PC-3 (cell line): ENCODE results near the gene ADAMTSL1. TPM values are rescaled to one million over a fixed set of nuclear protein-coding genes. Genes with fewer than 3 reads are reported as not detected.

Source experiments
- ATAC-seq: fragments of 200-7000 bp; cut with Tn5 transposase; 2 replicates; pipeline ENCODE4 v1.9.1; 2020; ENCODE audit warnings: mild to moderate bottlenecking, moderate library complexity
- BruUV-seq: library from RNA; stranded (reverse); fragments of 400-500 nt; replicated peaks from 2 replicates; lab custom pipeline; 2021; lab: Mats Ljungman, UMichigan
- CTCF ChIA-PET: fragments of 300-600 bp; sonication (Branson Sonifier 250); formaldehyde crosslinking; loops from one replicate; lab custom pipeline; 2022; ENCODE audit warnings: antibody characterized with exemption; lab: Charles Lee
- POLR2A ChIA-PET: fragments of 300-600 bp; sonication (Branson Sonifier 250); formaldehyde crosslinking; loops from one replicate; lab custom pipeline; 2022; ENCODE audit warnings: antibody characterized with exemption; ENCODE audit not compliant: unreplicated experiment; lab: Charles Lee
- DNase-seq: peaks from one replicate; pipeline ENCODE4 v3.0.0-alpha.2; 2015
- H2AFZ ChIP-seq: fragments of 300-600 bp; sonication (generic); 2 replicates; pipeline ENCODE4 v1.6.0; 2016; ENCODE audit warnings: antibody characterized with exemption, low read length
- H3F3A ChIP-seq: fragments of 300-600 bp; sonication (generic); one replicate; pipeline ENCODE4 v1.6.0; 2017; ENCODE audit warnings: antibody characterized with exemption, low read length, control low read depth, mild to moderate bottlenecking; ENCODE audit not compliant: unreplicated experiment
- H3K27ac ChIP-seq: fragments of 300-600 bp; sonication (generic); 2 replicates; pipeline ENCODE4 v1.5.1; 2016; ENCODE audit warnings: mild to moderate bottlenecking, low read length
- H3K27me3 ChIP-seq: fragments of 300-600 bp; sonication (generic); 2 replicates; pipeline ENCODE4 v1.6.1; 2016; ENCODE audit warnings: low read length, mixed read lengths
- H3K36me3 ChIP-seq: fragments of 300-600 bp; sonication (generic); 2 replicates; pipeline ENCODE4 v1.6.1; 2016; ENCODE audit warnings: low read depth, mixed run types, low read length, mixed read lengths
- H3K4me1 ChIP-seq: fragments of 300-600 bp; sonication (generic); 2 replicates; pipeline ENCODE4 v1.5.1; 2016; ENCODE audit warnings: low read length; ENCODE audit not compliant: insufficient read depth
- H3K4me2 ChIP-seq: fragments of 300-600 bp; sonication (generic); 2 replicates; pipeline ENCODE4 v1.6.0; 2016; ENCODE audit warnings: low read length
- H3K4me3 ChIP-seq: fragments of 300-600 bp; sonication (generic); 2 replicates; pipeline ENCODE4 v1.5.1; 2016; ENCODE audit warnings: mild to moderate bottlenecking, low read length, mixed read lengths
- H3K79me2 ChIP-seq: fragments of 300-600 bp; sonication (generic); 2 replicates; pipeline ENCODE4 v1.6.1; 2017; ENCODE audit warnings: low read length, mixed read lengths
- H3K9ac ChIP-seq: fragments of 300-600 bp; sonication (generic); 2 replicates; pipeline ENCODE4 v1.6.0; 2016; ENCODE audit warnings: mild to moderate bottlenecking, low read length
- H3K9me2 ChIP-seq: fragments of 300-600 bp; sonication (generic); replicated peaks from 2 replicates; pipeline ENCODE4 v1.6.1; 2016; ENCODE audit warnings: mixed run types, low read length, mixed read lengths
- H3K9me3 ChIP-seq: fragments of 300-600 bp; sonication (generic); 2 replicates; pipeline ENCODE4 v1.6.1; 2016; ENCODE audit warnings: low read length, mixed read lengths
- H4K20me1 ChIP-seq: fragments of 300-600 bp; sonication (generic); 2 replicates; pipeline ENCODE4 v1.6.1; 2016; ENCODE audit warnings: low read length, mixed read lengths
- EZH2 ChIP-seq: fragments of 300-600 bp; sonication (generic); IDR thresholded peaks from one replicate; pipeline ENCODE4 v1.6.1; 2017; ENCODE audit warnings: antibody characterized with exemption, mild to moderate bottlenecking, low read length; ENCODE audit not compliant: unreplicated experiment
- EZH2phosphoT487 ChIP-seq: fragments of 300-600 bp; sonication (generic); IDR thresholded peaks from 2 replicates; pipeline ENCODE4 v1.6.1; 2018; ENCODE audit warnings: mild to moderate bottlenecking, antibody characterized with exemption, low read length, borderline replicate concordance
- intact Hi-C: fragments of 100-400 bp; cut with micrococcal nuclease; formaldehyde crosslinking; loops from 2 replicates; pipeline ENCODE4 v1.9.0; 2023
- total RNA-seq: library from RNA; depleted of rRNA; stranded (reverse); fragments of >200 nt; gene quantifications from 2 replicates; pipeline ENCODE4 v1.2.3, GENCODE V29; 2014
- TF ChIP-seq, protein P1 (sequence below): fragments of 300-600 bp; sonication (generic); conservative IDR thresholded peaks from 2 replicates; pipeline ENCODE4 v1.5.1; 2017; ENCODE audit warnings: antibody characterized with exemption, low read depth, mild to moderate bottlenecking, low read length

The ADAMTSL1 gene
- total RNA-seq, 1 experiment from 2014 or later, result 0.26 TPM

- DNase-seq (peak; percentile 65), ATAC-seq (peak; percentile 92)
- Histone ChIP-seq H3K79me2 (no peaks in the 10 kb centered on the region), H3K4me1 (peaks cover 21% of the 10 kb centered on the region), H3K9ac (peak overlapping the region; percentile 31; the same call in 1 of the 2 replicates), H3K9me3 (no peaks in the 10 kb centered on the region), H3K9me2 (no peaks in the 10 kb centered on the region), H3K27ac (peak overlapping the region; percentile 56), H3F3A (no peaks in the 10 kb centered on the region), H3K36me3 (no peaks in the 10 kb centered on the region), H3K4me2 (peak overlapping the region; percentile 39; the same call in 1 of the 2 replicates), H2AFZ (peak overlapping the region; percentile 71), H3K4me3 (no peak overlapping the region), H3K27me3 (no peaks in the 10 kb centered on the region), H4K20me1 (no peaks in the 10 kb centered on the region)
- BruUV-seq, result no TSS peak
- TF ChIP-seq, protein P1, sequence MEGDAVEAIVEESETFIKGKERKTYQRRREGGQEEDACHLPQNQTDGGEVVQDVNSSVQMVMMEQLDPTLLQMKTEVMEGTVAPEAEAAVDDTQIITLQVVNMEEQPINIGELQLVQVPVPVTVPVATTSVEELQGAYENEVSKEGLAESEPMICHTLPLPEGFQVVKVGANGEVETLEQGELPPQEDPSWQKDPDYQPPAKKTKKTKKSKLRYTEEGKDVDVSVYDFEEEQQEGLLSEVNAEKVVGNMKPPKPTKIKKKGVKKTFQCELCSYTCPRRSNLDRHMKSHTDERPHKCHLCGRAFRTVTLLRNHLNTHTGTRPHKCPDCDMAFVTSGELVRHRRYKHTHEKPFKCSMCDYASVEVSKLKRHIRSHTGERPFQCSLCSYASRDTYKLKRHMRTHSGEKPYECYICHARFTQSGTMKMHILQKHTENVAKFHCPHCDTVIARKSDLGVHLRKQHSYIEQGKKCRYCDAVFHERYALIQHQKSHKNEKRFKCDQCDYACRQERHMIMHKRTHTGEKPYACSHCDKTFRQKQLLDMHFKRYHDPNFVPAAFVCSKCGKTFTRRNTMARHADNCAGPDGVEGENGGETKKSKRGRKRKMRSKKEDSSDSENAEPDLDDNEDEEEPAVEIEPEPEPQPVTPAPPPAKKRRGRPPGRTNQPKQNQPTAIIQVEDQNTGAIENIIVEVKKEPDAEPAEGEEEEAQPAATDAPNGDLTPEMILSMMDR, result no peak
- TF ChIP-seq EZH2phosphoT487 (no peak), EZH2 (no peak)
- ChIA-PET CTCF (interaction anchor here (0.9 kb wide), 1 partner anchor 567 kb away, joined by 5 read pairs; no protein-coding TSS in a partner anchor), POLR2A (no interaction called here)
- intact Hi-C loops, result loop anchor here (5.0 to 10.0 kb wide), 4 partner anchors 189 to 329 kb away; no protein-coding TSS in a partner anchor
Measured at GRCh38 chr9:18821788-18822187, 347.8 kb downstream of the ADAMTSL1 start.

GRCh38 chr9:18822850-18823249 is 348.9 kb downstream of the ADAMTSL1 start:
- CTCF ChIA-PET, result no interaction called here
- Histone ChIP-seq H3K4me3 (no peak overlapping the region), H3K4me2 (no peak overlapping the region), H3K9ac (no peak overlapping the region), H2AFZ (no peak overlapping the region), H3K36me3 (no peaks in the 10 kb centered on the region), H3K79me2 (no peaks in the 10 kb centered on the region), H3K4me1 (peaks cover 21% of the 10 kb centered on the region), H4K20me1 (no peaks in the 10 kb centered on the region), H3K27ac (no peak overlapping the region), H3F3A (no peaks in the 10 kb centered on the region), H3K27me3 (no peaks in the 10 kb centered on the region), H3K9me3 (no peaks in the 10 kb centered on the region), H3K9me2 (no peaks in the 10 kb centered on the region)
- intact Hi-C loops, result loop anchor here (5.0 to 10.0 kb wide), 4 partner anchors 191 to 331 kb away; no protein-coding TSS in a partner anchor
- TF ChIP-seq EZH2phosphoT487 (no peak), EZH2 (no peak)
- TF ChIP-seq, protein P1, result no peak
- no peak for DNase-seq
- BruUV-seq, result no TSS peak
- POLR2A ChIA-PET, result no interaction called here
- ATAC-seq, result no peak

DNA sequence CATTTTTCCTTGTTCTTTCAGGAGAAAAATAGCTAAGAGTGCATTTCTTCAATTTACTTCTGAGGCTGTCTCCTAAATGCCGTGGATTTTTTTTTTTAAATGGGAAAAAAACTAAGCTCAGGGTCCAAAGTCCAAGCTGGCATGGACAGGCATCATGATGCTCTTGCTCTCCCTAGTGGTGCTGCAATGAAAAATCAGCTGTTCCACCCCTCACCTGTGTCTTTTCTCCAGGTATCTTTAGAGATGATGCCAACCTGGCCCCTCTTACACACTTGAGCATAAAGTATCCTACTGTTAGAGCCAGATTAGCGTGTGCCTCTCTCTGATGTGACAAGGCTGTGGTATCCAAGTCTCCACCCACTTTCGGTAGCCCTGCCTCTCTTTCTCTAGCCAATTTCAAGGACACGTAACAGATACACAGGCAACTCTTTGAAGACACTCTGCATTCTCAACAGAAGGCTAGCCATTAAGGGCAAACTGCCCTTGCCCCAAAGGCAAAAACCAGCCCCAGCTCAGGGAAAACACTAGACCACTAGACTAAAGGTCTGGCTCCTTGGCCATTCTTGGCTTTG is 350.2 kb downstream of the ADAMTSL1 start:
- ChIA-PET CTCF (interaction anchor here (0.5 to 1.5 kb wide), 9 partner anchors 151 to 1013 kb away, joined by 3 to 12 read pairs (median 4); no protein-coding TSS in a partner anchor), POLR2A (interaction anchor here (0.7 kb wide), 1 partner anchor 347 kb away, joined by 7 read pairs; no protein-coding TSS in a partner anchor)
- no peaks in the 10 kb centered on the region for H3F3A ChIP-seq
- H3K4me2 ChIP-seq, result no peak overlapping the region
- intact Hi-C loops, result loop anchor here (1.0 to 10.0 kb wide), 7 partner anchors 192 to 675 kb away; no protein-coding TSS in a partner anchor
- ATAC-seq (peak; percentile 52; the same call in 1 of the 2 replicates), DNase-seq (peak; percentile 66)
- H3K4me1 ChIP-seq, result peaks cover 21% of the 10 kb centered on the region
- no peak overlapping the region for H3K4me3 ChIP-seq
- BruUV-seq, result no TSS peak
- no peaks in the 10 kb centered on the region for H3K9me3 ChIP-seq
- no peaks in the 10 kb centered on the region for H3K79me2 ChIP-seq
- H3K27me3 ChIP-seq, result no peaks in the 10 kb centered on the region
- H3K27ac ChIP-seq, result no peak overlapping the region
- no peaks in the 10 kb centered on the region for H3K9me2 ChIP-seq
- no peak overlapping the region for H3K9ac ChIP-seq
- H2AFZ ChIP-seq, result 0 out of 2 replicates have a peak overlapping the region, but pooled peaks have one; percentile 45
- no peaks in the 10 kb centered on the region for H4K20me1 ChIP-seq
- no peak for TF ChIP-seq EZH2
- TF ChIP-seq, protein P1, result peak; percentile 71
- no peak for TF ChIP-seq EZH2phosphoT487
- H3K36me3 ChIP-seq, result no peaks in the 10 kb centered on the region
